GM18520 (cell line): ENCODE data around the gene UBXN6.

Source experiments
- ATAC-seq: cut with Tn5 transposase; IDR thresholded peaks from one replicate; pipeline ENCODE4 v1.9.1; 2021; ENCODE audit not compliant: unreplicated experiment

UBXN6 gene

DNA sequence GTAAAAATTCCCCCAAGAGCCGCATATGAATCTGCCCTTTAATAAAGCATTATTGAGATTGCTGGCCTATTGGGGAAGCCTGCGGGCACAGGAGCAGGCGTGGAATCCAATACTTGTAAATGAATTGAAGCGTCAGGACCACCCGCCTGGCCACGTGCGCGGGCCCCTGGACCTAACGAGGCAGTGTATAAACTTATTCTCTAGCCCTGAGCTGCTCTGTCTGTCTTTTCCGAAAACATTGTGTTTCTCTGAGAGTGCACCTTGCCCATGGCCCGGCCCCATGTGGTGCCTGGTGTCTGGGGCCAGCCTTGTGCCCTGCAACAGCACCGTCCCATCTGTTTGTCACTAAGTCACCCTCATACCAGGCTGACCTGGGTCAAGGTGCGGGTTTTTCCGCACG is 14.4 kb downstream of the UBXN6 start:
- no peak for ATAC-seq

DNA sequence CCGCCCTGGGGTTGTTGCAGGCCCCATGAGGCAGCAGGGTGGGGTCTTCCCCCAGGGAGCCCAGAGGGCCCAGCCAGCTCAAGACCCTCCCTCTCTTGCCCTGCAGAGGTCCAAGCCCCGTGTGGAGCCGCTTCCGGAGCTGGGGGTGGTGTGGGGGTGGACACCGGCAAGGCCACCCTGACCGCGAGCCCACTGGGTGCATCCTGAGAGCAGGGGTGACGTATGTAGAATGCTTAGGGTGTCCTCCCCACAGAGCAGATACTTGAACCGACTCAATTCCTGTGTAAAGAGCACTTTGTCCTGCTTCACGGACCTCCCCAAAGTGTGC is 14.8 kb downstream of the UBXN6 start:
- no peak for ATAC-seq

DNA sequence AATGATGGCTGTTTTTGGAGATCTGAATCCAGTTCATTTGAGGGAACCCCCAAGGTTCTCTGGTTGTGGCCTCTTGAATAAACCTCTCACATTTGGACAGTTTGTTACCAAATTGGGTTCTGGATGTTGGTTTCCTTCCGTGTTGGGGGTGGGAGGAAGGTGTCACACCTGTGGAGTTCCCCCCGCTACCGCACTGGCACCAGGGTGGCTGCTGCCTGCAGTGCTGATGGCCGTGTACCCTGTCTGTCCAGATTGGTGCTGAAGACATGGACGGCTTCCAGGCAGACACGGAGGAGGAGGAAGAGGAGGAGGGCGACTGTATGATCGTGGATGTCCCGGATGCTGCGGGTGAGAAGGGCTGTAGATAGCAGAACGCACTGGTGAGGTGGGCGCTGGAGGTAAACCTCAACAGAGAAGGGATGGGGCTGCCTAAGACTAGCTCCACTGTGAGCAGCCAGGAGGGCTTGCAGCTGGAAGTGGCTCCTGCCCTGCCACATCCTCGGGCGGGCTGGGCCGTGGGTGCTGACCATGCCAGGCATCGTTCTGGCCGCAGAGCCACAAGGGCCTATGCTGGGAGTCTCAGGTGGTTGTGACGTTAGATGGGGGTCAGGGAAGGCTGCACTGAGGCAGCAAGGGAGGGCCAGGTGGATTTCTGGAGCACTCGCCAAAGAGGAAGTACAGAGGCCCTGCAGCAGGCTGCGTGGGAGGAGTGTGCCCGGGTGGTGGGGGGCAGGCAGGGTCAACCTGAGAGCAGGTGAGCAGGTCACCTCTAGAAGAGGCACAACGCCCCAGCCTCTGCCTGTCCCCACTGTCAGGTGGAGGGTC is 15.4 kb downstream of the UBXN6 start:
- no peak for ATAC-seq

DNA sequence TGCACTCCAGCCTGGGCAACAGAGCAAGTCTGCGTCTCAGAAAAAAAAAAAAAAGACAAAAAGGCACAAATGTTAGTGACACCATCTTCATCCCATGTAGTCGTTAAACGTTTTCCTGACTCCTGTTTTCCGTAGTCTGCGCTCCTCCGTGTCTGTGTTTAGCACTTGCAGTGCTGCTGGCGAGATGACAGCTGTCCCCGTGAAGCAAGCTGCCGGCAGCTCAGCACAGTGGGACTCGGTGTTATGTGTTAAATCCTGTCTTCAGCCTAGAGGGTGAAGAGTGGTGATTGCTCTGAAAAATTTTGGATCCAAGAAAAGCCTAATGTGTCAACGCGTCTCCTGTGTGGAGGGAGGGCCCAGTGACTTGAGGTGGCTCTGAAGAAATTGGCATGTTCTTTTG is 18.4 kb downstream of the UBXN6 start:
- ATAC-seq = no peak

DNA sequence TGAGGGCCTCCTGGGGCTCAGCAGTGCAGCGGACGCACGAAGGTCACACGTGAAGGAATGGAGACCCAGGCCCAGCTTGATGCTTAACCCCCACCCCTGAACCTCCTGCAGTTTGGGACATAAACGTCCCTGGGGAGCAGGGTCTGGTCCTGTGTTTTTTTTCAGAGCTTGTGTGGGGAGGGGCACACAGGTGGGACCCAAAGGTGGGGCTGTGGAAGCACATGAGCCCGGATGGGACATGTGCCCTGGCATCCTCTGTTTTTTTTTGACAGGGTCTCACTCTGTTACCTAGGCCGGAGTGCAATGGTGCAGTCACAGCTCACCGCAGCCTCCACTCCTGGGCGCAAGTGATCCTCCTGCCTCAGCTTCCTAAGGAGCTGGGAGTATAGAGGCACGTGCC is 20.5 kb downstream of the UBXN6 start:
- no peak for ATAC-seq

DNA sequence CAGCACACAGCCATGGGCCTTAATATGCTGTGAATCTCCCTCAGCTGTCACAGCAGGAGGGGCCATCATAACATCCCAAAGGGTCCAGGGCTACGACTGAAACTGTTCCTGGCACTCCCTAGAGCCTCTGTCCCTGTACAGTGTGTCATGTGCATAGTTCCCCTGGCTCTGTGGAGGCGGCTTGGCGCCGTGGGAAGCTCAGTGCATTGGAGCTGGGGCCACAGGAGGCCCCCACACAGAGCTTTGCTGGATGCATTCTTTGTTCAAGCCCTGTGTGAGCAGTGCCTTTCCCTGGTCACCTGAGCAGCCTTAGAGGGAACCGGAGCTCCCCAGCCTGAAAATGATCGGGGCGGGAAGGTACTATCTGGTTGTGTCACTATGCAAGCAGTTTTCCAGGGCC is 21.4 kb downstream of the UBXN6 start:
- ATAC-seq = no peak

DNA sequence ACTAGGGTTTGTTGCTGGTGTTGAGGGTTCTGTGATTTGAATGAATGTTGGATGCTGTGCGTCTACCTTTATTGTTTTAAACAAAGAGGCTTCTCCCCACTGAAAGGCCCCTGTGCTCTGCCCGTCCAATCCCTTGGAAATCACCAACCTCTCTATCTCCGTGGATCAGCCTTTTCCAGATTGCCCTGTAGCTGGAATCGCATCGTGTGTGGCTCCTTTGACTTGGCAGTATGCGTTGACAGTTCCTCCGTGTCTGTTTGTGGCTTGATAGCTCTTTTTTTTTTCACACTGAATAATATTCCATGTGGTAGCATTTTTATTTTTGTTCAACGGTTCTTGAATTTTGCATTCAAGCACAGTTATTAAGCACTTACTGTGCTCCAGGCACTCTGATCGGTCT is 23.2 kb downstream of the UBXN6 start:
- no peak for ATAC-seq

DNA sequence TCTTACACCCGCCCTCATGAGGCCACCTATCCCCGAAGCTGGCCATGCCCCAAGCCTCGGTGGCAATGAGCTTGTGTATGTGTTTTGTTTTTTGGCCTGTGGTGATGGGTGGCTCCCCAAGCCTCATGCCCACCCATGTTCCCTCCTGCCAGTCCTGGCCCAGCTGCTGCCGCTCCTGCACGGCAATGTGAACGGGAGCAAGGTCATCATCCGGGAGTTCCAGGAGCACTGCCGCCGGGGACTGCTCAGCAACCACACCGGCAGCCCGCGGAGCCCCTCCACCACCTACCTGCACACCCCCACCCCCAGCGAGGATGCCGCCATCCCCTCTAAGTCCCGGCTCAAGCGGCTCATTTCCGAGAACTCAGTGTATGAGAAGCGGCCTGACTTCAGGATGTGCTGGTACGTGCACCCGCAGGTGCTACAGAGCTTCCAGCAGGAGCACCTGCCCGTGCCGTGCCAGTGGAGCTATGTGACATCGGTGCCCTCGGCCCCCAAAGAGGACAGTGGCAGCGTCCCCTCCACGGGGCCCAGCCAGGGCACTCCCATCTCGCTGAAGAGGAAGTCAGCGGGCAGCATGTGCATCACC is 24.6 kb downstream of the UBXN6 start:
- no peak for ATAC-seq

DNA sequence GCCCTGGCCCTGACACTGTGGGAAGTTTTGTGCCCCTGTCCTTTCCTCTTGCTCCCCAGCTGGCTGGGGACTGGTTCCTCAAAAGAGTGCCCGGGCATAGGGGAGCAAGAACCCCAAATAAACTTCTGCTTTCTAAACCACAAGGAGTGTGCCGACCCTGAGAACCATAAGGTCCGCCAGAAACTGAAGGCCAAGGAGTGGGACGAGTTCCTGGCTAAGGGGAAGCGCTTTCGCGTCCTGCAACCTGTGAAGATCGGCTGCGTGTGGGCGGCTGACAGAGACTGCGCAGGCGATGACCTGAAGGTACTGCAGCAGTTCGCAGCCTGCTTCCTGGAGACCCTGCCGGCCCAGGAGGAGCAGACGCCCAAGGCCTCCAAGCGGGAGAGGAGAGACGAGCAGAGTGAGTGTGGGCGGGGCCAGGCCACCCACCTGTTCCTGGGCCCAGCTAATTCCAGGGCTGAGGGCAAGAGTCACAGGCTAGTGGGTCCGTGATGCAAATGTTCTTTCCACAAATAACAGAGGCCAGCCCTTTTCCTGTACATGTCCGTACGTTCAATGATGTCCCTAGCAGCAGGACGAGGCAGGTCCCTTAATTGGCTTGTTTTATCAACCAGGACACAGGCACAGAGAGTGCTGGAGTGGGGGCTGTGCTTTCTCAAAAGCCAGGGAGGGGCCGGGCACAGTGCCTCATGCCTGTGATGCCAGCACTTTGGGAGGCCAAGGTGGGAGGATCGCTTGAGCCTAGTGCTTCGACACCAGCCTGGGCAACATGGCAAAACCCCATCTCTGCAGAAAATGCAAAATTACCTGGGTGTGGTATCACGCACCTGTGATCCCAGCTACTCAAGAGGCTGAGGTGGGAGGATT is 25.6 kb downstream of the UBXN6 start:
- no peak for ATAC-seq

DNA sequence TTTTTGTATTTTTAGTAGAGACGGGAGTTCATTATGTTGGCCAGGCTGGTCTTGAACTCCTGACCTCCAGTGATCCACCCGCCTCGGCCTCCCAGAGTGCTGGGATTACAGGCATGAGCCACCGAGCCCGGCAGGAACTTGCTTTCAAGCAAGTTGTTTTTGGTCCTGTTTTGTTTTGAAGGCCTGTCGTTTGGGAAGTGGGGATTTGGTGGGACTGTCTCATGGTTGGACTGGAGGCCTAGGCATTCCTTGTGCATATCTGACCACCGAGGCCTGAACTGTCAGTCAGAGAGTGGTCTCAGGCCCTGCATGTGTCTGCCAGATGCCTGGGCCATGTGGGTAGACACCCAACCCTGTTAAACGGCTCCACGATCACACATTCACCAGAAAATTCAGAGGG is 26.3 kb downstream of the UBXN6 start:
- no peak for ATAC-seq

DNA sequence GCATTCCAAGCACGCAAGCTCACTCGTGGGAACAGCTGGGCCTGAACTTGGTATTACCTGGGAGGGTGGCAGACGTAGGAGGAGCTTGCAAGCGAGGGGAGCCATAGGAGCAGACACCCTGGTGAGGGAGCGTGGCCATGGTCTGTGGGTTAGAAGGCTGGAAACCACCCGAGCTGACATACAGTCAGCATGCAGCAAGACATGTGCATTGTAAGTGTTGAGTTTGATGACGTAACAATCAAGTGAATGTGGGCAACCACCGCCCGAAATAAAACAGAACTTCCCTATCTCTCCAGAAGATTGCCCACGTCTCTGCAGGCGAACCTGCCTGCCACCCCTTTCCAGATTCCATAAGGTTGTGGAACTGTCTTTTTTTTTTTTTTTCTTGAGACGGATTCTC is 26.8 kb downstream of the UBXN6 start:
- no peak for ATAC-seq

DNA sequence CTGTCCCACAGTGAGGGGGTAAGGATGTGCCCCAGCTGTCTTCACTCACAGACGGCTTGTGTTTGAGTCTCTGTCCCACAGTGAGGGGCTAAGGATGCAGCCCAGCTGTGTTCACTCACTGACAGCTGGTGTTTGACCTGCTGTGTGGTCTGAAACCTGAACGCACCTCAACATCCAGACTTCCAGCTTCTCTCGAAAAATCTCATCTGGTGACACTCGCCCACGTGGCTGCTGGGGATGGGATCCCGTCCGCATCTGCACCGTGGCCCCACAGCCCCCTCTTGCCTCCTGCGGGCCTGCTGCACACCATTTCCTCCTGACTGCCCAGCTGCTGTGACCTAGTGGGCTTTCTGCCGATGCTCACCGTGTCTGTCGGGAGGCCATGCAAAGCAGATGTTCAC is 27.8 kb downstream of the UBXN6 start:
- ATAC-seq = no peak

DNA sequence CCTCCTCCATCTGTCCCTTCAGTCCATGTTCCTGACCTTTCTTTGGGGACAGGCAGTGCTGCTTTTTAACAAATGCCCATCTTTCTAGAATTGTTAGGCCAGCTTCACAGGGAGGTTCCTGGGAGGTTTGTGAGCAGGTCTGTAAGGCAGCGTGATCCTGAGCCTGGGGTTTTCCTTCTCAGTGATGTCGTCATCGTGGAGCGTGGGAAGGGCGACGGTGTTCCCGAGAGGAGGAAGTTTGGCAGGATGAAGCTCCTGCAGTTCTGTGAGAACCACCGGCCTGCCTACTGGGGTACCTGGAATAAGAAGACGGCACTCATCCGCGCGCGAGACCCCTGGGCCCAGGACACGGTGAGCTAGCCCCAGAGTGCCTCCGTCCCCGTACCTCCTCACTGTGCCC is 28.3 kb downstream of the UBXN6 start:
- ATAC-seq = no peak

DNA sequence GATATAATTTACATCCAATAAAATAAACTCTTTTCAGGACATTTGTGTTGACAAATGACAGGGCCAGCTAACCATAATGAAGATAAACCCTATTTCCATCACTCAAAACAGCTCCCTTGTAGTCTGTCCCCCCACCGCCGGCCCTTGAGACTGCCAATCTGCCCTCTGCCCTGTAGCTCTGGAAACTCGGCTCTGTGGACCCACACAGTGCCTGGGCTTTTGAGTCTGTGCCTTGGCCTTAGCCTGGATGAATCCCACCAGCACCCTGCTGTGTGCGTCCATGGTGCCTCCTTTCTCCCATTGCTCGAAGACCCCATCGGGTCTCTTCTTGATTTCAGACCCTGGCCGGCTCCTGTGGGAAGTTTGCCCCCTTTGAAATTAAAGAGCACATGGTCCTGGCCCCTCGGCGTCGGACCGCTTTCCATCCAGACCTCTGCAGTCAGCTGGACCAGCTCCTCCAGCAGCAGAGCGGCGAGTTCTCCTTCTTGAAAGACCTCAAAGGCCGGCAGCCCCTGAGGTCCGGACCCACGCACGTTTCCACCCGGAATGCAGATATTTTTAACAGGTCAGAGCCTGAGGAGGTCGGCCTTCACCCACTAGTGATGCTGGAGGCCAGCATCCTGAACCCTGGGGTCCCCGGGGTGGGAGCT is 29.1 kb downstream of the UBXN6 start:
- no peak for ATAC-seq

DNA sequence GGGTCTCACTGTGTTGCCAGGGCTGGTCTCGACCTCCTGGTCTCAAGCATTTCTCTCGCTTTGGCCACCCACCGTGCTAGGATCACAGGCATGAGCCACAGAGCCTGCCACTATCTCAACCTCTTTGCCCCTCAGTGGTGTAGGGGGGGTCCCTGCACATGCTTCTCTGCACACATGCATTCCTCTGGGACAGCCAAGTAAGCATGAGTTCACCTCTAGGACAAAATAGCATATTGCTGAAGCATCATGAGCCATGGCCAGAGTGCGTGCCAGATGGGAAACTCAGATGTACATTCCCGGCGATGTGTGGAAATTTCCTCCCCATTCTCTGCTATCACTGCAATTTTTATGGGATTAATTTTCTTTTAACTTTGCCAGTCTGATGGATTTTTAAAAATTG is 32.1 kb downstream of the UBXN6 start:
- ATAC-seq = no peak

DNA sequence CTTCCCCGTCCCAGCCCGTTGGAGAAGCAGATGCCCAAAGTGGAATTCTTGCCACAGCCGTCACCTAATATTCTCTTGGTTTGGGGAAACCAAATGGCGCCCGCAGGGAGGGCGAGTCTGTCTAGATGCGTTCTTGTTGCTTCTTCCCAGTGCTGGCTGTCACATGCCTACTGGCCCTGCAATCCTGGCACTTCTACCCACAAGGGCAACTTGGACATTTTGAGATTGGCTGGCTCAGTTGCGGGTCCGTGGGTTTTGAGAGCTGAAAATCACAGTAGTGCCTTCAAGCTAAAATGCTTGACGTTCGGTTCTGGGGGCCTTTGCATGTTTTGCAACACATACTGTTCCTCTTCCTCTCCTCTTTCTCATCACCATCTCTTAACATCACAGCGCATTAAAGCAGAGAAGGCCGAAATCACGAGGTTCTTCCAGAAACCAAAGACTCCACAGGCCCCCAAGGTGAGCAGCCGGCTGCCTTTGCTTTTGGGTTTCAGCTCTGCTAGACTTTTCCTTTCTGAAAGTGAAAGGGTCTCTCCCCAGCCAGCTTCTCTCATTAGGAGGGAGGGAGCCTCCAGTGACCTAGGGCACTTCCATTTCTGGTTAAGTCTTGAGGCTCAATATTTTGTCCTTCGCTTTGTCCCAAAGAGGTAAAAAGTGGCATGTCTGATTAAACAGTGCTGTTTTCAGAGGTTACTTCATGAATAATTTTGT is 34.0 kb downstream of the UBXN6 start:
- no peak for ATAC-seq

DNA sequence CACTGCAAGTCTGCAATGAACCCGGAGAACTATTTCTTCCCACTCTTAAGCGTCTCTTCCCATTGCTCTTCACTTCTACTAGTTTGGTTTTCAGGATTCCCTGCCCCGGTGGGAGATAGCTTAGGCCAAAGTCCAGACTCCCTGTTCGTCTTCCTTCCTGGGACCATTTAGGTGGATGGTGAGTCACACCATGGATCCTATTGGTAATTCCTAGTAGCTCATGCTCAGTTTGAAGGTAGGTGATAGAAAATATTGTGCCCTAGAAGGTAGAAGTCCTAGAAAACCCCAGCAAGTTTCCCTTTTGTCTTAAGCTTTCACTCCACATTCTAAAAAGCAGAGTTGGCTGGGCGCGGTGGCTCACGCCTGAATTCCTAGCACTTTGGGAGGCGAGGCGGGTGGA is 41.3 kb downstream of the UBXN6 start:
- no peak for ATAC-seq

DNA sequence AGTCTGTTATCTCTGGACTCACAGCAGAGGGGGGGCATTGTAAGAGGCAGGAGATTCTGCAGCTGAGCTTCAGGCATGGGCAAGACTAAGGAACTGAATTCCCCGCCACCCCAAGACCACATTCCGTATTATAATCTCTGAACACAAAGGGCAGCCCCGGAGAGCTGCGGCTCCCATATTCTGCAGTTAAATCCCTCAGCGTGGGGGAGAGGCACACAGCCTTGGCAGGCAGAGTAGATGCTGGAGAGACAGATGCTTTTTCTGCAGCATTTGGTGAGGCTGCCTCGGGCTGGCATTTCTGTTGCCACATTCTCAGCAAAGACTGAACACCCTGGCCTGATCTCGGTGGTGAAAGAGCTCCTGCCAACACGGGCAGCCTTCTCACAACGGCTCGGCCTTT is 42.2 kb downstream of the UBXN6 start:
- ATAC-seq = no peak

DNA sequence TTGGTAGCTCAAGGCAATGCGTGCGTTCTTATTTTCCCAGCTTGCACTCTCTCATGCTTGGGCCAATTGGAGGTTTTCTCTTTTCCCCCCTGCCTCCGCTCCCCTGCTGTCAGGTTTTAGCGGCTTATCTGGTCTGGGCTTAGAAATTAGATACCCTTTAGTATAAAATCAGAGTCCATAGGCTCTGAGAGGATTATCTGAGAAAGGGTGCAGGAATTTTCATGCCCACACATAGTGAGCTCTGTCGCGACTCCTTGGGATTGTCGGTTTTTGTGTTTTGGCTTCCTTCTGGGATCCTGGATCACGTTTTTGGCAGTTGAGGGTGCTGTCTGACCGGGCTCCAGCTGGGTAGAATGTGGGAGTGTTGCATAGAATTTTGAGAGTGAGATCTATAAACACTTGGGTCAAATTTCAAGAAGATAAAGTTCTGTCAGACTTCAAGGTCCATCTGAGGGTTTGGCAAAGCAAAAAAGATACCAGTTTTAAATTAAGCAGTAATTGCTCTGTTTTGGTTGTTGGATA is 42.7 kb downstream of the UBXN6 start:
- no peak for ATAC-seq

DNA sequence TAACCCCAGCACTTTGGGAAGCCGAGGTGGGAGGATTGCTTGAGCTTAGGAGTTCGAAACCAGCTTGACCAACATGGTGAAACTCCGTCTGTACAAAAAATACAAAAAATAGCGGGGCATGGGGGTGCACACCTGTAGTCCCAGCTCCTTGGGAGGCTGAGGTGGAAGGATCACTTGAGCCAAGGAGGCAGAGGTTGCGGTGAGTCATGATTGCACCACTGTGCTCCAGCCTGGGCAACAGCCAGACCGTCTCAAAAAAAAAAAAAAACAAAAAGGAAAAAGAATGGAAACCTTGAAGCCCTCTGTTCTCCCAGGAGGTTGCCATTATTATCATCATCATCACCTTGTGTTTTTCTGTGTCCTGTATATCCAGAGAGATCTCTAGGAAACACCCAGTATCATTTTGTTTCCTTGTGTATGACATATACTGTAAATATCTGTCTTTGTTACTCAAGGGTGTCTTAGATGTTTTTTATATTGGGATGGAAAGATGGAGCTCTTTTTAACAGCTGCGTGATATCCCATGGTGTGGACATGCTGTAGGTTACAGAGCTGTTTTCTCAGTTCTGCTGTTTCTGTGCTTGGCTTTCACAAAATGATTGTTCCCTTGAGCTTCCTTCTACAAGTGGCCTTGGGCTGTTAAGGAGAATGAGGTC is 43.3 kb downstream of the UBXN6 start:
- ATAC-seq = no peak
